GM18868 (cell line): ENCODE measurements around the gene GBP6.
"Not testable (repeated sequence)": the region's sequence is repeated elsewhere in the genome, so short reads cannot be mapped to it uniquely, and the experiment has no call there.

Experiments
- ATAC-seq: cut with Tn5 transposase; IDR thresholded peaks from one replicate; pipeline ENCODE4 v1.9.1; 2021; ENCODE audit warnings: mild to moderate bottlenecking, moderate library complexity; ENCODE audit not compliant: unreplicated experiment

The GBP6 gene

DNA sequence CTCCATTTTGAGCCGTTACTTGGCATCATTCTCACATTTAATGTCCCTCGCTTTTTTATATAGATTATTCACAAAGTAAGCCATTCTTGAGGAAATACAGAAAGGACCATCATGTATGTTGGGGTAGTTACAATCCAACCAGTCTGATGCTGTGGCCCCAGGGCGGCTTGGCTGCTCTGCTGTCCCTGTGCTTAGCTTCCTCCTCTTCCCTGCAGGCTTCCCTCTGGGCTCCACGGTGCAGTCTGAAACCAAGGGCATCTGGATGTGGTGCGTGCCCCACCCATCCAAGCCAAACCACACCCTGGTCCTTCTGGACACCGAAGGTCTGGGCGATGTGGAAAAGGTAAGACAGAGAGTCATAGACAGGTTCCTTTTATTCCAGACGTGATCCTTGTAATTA is 5.5 kb downstream of the GBP6 start:
- no peak for ATAC-seq

DNA sequence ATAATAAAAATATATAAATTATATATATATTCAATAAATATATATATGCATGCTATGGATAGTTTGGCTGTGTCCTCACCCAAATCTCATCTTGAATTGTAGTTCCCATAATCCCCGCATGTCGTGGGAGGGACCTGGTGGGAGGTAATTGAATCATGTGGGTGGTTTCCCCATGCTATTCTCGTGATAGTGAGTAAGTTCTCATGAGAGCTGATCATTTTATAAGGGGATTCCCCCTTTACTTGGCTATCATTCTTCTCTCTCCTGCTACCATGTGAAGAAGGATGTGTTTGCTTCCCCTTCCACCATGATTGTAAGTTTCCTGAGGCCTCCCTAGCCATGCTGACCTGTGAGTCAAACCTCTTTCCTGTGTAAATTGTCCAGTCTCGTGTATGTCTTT is 10.0 kb downstream of the GBP6 start:
- ATAC-seq: not testable (repeated sequence)

DNA sequence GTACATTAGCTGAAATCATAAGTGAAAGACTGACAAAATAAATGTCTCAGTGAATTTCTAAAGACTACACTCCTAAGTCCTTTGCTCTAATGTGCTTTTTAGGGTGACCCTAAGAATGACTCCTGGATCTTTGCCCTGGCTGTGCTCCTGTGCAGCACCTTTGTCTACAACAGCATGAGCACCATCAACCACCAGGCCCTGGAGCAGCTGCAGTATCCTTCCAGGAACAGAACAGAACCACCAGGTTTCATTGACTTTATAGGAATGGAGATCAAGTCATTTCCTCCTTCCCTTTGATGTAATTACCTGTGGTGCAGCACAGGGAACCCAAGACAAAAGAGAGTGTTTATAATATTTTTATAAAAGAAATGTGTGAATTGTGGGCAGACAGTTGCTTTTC is 14.1 kb downstream of the GBP6 start:
- ATAC-seq: no peak

DNA sequence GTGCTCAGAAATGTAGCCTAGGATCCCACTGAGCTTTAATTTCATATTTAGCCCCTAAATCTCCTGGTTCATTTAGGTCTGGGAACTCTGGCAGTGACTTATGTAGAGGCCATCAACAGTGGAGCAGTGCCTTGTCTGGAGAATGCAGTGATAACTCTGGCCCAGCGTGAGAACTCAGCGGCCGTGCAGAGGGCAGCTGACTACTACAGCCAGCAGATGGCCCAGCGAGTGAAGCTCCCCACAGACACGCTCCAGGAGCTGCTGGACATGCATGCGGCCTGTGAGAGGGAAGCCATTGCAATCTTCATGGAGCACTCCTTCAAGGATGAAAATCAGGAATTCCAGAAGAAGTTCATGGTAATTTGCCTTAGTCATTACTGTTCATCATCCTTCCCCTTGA is 17.8 kb downstream of the GBP6 start:
- no peak for ATAC-seq

DNA sequence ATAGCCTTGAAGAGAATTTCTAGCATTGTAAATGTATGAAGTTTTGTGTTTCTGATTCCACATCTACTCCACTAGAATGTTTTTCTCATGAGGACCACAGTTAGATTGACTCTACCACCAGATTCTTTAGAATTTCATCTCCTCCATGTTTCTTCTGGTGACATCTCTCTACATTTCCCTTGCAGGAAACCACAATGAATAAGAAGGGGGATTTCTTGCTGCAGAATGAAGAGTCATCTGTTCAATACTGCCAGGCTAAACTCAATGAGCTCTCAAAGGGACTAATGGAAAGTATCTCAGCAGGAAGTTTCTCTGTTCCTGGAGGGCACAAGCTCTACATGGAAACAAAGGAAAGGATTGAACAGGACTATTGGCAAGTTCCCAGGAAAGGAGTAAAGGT is 18.6 kb downstream of the GBP6 start:
- no peak for ATAC-seq

DNA sequence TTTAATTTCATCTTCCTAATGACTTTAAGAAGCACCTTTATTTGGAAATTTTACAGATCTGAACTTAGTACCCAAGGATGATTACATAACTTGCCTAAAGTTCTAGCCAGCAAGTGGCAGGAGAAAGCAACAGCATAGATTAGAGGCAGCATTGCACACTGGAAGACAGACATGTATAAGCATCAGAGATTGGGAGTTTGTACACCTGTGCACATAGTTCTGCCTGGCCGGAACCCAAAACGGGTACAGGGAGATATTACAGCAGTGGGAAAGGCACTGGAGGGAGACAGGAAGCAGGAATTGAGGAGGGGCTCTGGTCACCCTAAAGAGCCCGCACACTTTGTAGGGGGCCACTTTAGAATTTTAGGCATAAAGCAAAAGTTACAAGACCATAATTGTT is 19.3 kb downstream of the GBP6 start:
- ATAC-seq: no peak

DNA sequence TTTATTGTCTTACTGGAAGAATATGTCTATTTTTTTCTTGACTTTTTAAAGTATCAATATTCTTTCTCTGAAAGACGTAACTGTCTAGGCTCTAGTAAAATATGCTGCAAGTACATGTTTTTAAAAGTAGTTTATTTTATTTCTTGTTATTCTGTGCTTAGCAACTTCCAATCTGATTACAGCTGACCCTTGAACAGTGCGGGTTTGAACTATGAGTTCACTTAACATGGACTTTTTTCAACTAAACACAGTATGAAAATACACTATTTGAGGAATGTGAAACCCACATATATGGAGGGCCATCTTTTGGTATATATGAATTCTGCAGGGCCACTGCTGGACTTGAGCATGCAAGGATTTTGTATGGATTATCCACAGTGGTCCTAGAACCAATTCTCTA is 26.8 kb downstream of the GBP6 start:
- no peak for ATAC-seq

DNA sequence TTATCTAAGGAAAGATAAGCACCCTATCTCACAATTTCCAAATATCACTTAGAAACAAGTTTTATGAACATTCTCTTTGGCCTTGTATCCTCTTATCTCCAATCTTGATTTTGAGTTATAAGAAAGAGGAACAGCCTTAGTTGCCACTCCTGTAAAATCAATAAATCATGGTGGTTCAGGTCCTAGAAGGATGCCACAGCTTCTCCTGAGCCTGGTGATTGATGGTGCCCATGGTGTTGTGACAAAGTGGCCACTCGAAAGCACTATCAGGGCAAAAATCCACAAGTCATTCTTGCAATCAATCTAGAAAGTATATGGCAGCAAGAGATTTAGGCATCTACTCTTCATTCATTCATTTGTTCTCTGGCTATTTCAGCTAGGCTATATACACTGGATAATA is 27.8 kb downstream of the GBP6 start:
- no peak for ATAC-seq

DNA sequence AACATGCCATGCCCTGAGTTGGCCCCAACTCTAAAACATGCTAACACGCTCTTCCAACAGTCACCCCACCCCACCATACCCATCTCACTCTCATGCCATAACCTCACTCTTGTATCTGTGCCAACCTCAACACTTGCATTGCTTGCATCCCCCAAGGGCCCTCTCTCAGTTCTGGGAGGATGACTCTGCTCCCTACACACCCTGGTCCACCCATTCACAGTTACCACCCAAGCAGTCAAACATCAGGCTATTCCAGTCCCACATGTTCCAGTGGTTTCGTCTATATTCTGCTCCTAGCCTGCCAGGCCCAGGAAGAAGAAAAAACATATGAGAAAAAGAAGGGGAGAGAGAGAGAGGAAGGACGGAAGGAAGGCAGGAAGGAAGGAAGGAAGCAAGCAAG is 31.0 kb downstream of the GBP6 start:
- no peak for ATAC-seq

DNA sequence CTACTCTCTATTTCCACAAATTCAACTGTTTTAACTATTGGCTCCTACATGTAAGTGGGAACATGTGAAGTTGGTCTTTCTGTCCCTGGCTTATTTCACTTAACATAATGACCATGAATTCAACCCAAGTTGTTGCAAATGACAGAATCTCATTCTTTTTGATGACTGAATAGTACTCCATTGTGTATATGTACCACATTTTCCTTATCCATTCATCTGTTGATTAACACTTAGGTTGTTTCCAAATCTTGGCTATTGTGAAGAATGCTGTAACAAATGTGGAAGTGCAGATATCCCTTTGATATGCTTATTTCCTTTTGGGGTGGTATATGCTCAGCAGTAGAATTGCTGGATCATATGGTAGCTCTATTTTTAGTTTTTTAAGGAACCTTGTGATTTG is 33.0 kb downstream of the GBP6 start:
- no peak for ATAC-seq

DNA sequence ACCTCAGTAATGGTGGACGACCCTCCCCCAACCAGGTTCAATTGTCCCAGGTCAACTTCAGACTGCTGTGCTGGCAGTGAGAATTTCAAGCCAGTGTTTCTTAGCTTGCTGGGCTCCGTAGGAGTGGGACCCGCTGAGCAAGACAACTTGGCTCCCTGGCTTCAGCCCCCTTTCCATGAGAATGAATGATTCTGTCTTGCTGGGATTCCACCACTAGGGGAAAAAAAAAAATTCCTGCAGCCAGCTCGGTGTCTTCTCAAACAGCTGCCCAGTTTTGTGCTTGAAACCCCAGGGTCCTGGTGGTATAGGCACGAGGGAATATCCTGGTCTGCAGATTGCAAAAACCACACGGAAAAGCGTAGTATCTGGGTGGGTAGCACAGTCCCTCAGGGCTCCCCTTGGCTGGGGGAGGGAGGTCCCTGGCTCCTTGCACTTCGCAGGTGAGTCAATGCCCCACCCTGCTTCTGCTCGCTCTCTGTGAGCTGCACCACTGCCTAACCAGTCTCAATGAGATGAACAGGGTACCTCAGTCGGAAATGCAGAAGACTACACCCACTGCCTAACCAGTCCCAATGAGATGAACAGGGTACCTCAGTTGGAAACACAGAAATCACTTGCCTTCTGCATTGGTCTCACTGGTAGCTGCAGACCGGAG is 41.5 kb downstream of the GBP6 start:
- ATAC-seq: no peak

DNA sequence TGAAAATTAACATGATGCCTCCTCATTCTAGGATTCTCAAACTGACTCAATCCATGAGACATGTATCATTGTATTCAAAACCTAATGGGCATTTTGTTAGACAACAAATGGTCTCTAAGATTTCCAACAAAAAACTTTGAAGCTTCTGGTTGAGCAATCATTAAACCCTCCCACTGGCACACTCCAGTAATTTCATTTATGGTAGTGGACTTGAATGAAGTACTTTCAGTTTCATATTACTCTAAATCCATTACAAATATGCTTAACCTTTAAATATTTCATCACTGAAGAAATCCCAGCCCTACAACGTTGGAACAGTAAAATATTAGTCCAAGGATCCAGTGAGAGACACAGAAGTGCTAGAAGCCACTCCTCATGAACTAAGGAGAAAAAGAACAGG is 43.5 kb downstream of the GBP6 start:
- no peak for ATAC-seq

DNA sequence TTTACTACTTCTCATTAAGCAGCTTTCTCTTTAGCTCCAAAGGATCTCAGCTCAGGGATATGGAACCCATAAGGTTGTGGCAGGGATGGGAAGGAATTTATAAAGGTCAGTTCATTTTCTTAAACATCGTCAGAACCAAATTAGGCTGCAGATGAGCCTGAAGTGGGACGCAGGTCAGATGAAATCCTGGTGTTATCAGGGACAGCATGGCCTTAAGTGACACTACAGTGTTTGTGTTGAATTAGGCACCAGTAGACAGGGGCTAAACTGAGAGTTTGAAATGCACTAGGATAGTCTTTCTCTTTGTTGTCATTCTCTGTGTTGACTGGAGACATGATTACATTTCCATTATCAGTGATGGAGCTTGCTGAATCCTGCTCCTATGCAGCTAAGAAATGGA is 43.9 kb downstream of the GBP6 start:
- ATAC-seq: not testable (repeated sequence)

DNA sequence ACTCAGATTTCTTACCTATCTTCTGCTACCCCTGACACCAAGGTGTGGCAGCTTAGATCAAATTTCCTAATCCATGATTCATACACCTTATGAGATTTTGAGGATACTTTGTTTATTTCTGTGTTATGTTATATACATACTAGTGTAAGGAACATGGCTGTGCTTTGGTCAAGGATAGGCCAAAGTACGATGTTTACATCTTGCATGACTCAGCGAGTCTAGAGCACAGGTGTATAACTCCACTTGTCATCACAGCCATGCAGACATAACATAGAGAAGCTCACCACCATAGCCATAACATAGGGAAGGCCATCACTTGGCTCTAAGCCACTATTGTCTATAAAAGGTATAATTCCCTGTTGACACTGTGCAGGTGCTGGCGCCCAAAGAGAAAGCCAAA is 61.2 kb downstream of the GBP6 start:
- no peak for ATAC-seq

DNA sequence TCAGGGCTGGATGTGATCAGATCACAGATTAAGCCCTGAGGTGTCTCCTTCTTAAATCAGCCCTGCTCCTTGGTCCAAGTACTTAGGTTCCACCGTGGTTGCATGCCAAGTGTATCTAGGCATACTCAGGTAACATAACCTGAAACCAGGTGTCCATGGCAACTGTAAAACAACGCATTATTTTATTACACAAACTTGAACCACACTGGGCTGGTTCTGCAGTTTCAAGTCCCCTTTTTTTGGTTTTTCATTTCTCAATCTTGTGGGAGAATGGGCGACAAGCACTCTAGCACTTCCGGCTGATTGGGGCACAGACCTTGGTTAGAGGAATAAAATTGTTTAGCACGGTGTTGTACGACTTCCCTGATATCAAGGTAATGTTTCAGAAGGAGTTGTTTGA is 65.2 kb downstream of the GBP6 start:
- ATAC-seq: peak; percentile 91

DNA sequence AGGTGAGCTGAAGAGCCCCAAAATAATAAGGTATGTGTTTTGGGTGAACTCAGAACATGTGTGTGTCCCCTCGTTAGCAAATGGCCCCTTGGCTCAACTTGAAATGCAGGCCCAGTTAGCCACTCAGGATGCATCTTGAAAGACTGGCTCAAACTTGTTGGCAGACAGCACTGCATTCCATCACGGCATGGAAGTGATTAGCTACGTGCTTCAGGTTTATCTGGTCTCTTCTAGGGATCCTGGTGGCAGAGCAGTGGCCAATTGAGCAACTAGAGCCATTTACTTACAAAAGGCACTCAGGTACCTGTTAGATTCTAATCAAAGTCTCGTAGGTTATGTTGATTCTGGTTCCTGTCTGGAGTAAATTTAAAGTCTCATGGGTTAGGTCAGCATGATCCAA is 65.8 kb downstream of the GBP6 start:
- not testable (repeated sequence) for ATAC-seq

DNA sequence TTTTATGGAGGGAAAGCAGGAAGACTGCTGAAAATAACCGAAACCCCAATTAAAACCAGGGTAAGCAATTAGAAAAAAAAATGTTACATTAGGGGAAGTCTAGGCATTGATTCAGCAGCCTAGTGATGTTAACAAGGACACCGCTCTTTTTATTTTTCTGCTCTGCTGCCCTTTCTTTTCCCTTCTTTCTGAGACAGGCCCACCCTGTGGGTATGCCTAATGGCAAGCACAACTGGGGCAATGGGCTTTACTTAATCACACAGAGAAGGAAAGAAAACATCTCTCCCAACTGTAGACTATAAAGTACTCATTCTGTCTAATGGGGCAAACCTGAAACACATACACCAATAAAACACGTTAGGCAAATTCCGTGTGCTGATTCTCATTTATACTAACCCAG is 69.6 kb downstream of the GBP6 start:
- ATAC-seq: no peak

DNA sequence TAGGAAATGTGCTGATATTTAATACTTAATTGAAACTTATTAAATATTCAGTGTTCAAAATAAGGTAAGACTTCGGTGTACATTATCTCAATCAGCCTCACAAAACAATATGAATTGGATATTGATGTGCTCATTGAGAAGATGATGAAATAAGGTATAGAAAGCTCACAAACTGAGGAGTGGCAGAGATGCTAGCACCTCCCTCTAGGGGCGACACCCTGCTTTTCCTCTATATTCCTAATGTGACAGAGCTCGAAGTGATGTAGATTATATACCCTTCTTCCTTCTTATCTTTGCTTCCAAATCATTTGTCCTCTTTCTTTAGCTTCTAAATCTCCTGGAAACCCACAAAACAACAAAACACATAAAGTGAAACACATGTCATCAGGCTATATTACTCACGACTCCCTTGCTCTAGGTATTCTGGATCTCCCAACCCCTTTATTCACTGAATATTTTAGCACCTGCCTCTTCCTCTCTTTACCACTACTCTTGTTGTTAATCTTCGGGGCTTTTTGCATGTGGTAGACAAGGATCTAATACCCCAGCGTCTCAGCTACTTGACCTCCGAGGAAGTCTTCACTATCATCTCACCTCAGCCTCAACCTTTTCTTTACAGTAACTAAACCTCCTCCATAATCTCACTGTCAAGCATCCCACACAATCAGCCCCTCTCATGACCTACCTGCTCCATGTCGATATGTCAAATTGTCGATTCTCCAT is 70.4 kb downstream of the GBP6 start:
- ATAC-seq: not testable (repeated sequence)
